OCI-M1 (cell line): ENCODE results near the gene UBE2L3.
A peak's percentile ranks its signal among the peaks of the same experiment; 100 is the strongest.
"Not testable (repeated sequence)": the region's sequence is repeated elsewhere in the genome, so short reads cannot be mapped to it uniquely, and the experiment has no call there.

Experiments
- DNase-seq: peaks from one replicate; lab custom pipeline; 2025; lab: John Stamatoyannopoulos, UW

The UBE2L3 gene

DNA sequence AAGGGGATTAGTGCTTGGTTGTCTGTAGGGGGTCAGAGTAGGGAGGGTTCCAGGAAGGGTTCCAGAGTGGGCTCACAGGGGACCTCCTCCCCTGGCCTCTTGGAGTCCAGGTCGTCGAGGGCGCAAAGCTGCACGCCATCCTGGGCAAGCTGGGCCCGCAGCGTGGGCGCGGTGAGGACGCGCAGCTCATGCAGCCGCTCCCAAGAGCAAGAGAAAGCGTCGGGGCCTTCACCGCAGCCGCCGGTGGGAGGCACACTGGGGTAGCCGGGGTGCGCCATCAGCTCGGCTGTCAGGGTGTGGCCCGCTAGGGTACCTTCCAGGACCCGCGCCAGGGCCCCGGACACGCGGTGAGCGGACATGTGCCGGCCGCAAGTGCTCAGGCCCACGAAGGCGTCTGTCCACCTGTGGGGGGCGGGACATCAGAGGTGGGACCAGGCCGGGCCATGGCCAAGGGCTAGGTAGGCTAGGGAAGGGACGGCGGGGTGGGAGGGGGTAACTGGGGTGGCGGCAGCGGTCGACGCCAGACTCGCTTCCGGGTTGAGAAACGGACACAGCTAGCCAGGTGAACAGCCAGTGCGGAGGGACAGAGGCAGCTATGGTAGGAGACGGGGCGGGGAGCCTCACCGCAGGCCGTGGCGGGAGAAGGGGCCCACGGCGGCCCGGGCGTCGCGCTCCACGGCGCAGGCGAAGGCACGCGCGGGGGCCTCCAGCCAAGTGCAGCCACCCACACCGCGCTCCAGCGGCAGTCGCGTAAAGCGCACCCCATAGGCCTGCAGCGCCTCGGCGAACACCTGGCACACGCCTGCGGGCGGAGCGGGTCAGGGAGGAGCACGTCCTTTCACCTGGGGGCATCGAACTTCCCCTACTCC lies 61.1 kb downstream of the UBE2L3 start:
- DNase-seq = no peak

DNA sequence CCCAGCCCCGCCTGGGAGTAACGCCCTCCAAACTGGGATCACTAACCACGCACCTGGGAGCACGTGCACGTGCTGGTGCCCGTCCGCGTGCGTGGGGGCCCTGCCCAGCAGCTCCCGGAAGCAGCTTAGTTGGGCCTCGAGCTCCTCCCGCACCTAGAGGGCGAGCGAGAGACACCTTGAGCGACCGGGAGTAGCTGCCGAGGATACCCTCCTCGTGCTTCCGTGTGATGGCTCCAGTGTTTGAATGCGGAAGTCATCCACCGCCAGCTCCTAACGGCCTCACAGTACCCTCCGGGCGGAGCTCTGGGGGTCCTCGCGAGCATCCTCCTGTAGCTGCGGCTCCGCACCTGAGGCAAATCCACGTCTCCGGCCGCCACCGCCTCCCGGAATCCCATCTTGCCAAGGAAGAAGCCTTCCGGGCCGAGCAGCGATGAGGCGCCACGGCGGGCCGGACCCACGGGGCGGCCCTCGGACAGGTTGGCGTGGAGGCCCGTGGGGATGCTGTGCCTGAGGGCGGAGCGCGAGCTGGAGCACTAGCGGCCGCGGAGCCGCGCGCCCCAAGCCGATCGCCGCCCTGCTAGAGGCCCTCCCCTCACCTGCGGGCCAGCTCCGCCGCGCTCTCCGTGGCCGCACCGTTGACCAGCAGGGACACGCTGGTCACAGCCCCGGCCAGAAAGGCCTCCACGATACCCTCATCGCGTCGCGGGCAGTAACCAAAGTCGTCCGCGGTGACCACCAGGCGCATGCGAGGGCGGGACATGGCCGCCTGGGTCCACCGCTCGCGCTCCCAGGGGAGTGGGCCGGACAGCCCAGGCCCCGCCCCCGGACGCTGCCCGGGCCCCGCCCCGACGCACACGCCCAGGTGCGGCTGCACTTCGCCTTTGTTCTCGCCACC lies 62.0 kb downstream of the UBE2L3 start, which contains the start of gene YDJC:
YDJC (minus strand) TSS at position 768 of the 895 bp plus-strand sequence; CDS start at position 760, 8 bp downstream.
- DNase-seq = peak; percentile 99

DNA sequence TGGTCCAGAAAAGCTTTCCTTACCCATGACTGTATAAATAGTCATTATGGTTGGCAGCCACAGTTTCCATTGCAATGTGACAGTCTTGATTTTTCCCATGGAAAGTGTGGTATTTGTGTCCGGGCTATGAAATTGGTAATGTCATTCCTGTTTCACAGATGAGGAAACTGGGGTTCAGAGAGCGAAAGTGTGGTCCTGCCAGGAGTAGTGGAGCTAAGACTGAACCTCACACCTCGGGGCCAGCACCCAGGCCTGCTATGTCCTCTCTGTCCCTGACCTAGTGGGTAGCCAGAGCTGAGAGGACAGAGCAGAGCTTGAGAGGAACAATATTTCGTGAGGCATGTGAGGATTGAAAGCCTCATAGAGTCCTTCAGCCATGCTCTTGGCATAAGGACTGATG lies 63.5 kb downstream of the UBE2L3 start:
- DNase-seq = no peak

DNA sequence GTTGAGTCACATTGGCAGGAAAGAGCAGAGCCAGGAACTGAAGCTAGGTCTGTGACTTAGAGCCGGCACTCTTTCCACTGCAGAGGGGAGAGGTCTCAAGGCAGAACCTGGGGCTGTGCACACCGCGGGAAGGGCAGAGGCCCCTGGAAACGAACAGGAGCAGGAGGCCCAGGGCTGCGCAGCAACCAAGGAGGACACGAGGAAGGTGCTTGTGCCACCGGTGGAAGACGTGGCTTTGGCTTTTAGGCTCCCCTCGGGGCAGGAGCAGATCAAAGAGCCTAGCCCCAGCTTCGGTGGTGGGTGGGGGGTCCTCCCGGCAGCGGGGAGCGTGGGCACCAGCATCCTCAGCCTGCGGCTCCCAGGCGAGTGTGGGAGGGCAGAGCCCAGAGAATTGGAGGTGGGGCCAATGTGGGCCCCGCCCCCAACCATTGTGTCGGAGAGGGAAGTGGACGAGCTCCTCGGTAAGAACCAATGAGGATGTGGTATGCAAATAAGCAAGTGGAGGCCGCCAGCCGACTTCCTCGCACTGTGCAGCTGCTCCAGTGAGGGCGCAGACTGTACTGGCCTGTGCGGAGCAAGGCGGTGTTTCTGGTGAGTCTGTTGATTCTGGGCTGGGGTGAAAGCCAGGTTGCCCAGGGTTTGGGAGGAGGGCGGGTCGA lies 64.9 kb downstream of the UBE2L3 start, which contains the start of gene CCDC116:
CCDC116 (plus strand) TSS at position 524 of the 659 bp plus-strand sequence. CDS start 422 bp downstream, outside the sequence.
- peak; percentile 99 for DNase-seq

DNA sequence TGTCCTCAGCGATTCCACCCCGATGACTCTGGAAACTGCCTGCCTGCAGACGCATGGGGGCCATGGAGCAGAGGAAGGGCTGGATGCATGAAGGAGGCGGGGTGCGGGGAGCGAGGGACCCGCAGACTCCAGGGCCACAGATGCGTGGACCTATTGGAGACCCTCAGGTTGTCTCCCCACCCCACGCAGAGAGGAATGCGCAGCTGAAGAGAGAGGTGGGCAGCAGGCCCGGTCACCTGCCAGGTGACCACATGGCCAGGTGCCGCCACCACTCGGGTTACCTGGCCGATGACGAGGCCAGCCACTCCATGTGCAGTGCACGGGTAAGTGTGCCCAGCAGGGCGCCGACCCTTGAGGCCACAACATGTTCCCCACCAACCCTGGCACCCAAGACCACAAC lies 65.4 kb downstream of the UBE2L3 start:
- no peak for DNase-seq

DNA sequence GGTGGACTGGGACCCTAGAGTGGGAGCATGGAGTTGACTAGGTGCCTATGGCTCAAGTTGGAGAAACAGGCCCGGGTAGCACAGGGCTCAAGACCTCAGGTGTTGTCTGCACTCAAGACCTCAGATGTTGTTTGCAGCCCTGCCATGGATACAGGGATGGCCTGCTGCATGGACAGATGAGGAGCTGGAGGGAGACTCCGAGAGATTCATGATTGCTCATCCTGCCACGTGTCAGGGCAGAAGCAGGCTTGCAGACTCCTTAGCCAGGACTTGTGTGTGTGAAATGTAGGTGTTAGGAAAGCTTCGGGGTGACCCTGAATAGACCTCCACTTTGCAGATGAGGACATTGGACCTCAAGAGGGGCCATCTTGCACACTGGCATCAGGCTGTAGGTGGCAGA lies 66.0 kb downstream of the UBE2L3 start:
- no peak for DNase-seq

DNA sequence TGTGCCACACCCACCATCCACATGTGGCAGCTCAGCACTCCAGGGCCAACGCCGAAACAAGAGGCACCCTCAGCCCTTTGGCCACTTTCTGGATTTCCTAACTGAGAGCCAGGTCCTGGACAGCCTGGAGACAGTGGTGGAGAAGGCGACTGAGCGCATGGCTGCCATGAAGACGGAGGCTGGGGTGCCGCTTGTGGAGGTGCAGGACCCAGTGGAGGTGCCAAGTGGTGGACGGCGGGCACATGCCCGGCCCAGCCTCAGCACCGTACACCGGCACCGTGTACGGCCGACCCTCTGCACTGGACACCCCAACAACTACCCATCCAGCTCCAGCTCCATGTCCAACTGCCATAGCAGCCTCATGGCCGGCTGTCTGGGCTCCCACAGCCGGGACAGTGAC lies 66.6 kb downstream of the UBE2L3 start:
- DNase-seq = no peak

DNA sequence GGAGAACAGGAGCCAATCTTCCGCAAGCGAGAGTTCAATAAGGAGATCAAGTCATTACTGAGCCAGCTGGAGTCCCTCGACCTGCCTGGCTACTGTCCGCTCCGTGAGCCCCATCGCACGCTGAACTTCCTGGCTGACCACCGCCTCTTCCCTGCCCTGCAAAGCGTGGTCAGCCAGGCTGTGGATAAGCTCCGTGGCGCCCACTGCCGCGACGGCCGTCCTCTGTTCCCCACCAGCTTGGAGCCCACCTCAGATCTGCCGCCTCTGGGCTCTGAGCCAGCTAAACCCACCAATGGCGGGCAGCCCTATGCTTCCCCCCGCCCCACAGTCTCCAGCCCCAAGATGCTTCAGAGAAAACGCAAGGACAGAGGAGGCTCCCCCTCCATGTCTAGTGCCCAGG lies 67.3 kb downstream of the UBE2L3 start:
- DNase-seq = no peak

DNA sequence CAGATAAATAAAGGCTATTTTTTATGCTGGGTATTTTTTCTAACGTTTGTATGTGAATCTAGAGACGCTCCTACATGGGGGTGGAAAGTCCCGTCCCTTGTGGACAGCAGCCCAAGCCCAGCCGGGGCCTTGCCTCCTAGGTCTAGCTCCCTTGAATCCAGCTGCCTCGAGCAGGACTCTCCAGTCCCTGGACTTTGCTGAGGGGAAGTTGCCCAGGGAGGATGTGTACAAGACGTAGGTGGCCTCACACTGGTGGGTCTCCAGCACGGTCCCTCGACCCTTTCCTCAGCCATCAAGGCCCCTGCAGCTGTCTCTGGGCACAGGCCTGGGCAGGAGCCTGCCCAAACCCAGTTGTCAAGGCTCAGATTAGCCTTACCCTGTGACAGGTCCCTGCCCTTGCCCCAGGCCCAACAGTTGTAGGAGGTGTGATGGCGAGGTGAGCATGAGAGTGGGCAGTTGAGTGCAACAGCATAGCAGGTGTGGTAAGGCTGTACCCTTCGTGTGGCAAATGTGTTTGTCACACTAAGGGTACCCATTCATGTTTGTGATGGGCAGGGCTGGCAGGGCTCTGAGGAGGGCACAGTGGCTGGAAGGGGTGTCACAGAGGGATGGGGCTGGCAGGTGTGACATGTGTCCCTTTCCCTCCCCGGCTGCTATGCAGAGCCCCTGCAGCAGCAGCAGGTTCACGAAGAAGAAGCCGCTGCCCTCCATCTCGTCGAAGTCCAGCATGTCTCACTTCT lies 68.4 kb downstream of the UBE2L3 start:
- no peak for DNase-seq

DNA sequence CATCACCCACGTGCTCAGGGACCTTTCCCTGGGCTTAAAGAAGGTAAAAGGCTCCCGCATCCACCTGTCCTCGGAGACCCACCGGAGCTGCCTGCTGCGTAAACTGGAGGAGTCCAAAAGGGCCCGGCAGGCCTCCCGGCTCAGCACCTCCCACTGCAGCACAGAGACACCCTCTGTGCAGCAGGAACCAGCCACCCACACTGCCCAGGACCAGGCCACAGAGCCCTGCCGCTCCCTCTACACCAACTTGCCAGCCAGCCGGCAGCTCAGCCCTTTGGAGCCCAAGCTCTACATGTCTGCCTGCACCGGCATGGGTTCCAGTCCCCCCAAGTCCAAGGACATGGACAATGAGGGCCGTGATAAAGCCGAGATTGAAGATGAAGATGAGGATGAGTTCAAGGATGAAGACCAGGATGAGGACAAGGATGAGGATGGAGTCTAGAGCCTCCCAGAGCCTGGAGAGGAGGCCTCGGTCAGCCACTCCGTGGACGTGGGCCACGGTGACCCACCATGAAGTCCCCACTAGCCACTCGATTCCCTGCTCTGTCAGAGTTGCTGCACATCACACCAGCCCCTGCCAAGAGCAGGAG lies 69.2 kb downstream of the UBE2L3 start:
- no peak for DNase-seq

DNA sequence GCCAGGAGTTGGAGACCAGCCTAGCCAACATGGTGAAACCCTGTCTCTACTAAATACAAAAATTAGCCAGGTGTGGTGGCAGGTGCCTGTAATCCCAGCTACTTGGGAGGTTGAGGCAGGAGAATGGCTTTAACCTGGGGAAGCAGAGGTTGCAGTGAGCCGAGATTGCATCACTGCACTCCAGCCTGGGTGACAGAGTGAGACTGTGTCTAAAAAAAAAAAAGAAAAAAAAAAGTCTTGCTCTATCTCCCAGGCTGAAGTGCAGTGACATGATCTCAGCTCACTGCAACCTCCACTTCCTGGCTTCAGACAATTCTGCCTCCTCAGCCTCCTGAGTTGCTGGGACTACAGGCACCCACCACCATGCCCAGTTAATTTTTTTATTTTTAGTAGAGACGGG lies 69.9 kb downstream of the UBE2L3 start:
- DNase-seq = peak; percentile 29

DNA sequence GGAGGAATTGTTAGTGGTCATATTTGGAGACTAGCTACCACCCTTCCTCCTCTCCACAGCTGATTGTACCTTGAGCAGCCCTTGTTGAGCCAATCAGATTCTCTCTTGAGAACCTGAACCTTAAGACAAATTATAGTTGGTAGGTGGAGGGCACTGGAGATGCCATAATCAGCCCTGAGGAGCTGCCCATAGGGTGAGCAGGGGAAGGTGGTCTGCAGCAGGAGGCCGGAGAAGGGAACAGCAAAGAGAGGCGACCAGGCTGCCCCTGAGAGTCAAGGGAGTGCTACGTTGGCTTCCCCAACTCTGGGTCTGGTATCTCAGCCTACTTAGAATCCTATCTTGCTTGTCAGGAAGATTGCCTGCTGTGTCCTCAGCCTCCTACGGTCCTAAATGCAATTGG lies 71.8 kb downstream of the UBE2L3 start:
- no peak for DNase-seq

DNA sequence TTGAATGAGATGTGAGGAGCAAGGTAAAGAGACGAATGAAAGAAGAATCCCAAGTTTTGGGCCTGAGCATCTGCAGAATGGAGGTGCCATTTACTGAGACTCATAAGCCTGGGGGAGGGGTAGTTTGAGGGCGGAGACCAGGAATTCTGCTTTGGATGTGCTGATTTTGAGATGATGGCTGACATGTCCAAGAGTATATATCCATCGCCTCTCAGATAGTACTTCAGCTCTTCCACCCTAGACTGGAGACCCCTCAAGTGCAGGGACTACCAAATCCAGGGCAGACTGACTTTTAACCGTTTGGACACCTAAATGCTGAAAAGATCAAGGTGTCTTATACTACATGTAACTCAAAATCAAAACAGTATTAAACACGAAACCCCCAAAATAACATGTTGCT lies 73.3 kb downstream of the UBE2L3 start:
- no peak for DNase-seq

DNA sequence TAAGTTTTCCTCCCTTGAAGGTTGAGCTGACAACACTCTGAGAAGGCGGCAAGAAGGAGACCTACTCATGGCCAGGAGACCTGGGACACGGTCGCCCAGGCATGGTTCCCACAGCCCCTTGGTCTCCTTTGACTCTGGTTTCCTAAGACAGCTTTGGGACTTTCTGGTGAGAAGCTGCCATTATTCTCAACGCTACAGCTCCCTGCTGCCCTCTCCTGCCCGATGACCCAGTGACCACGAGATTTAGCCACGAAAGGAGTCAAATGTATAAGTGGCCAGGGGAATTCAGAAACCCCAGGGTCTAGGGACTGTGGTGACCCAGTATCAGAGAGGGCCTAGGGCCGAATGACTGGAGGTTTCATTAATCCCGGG lies 73.9 kb downstream of the UBE2L3 start:
- peak; percentile 94 for DNase-seq

DNA sequence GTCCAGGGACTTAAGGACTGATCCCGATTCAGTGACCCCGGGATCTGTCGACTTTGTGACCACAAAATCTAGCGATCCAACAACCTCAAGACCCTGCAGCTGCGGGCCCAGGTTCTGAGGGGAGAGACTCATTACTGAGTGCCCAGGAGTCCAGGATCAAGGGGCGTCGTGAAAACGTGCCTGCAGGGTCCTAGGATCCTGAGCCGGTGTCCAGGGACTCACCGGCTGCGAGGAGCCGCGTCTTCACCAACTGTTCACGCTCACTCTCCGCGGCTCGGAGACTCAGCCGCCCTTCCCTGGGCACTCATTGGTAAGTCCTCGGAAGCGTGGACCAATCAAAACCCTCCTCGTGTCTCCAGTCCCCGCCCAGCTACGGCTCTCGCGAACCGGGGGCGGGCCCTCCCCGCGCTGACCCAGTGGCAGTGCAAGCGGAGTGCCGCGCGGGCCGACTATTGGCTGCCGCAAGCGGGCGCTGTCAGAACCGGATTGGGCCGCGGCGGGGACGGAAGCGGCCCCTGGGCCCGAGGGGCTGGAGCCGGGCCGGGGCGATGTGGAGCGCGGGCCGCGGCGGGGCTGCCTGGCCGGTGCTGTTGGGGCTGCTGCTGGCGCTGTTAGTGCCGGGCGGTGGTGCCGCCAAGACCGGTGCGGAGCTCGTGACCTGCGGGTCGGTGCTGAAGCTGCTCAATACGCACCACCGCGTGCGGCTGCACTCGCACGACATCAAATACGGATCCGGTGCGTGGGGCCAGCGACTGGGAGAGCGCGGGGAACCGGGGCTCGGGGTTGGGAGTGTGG lies 74.5 kb downstream of the UBE2L3 start, which contains the start of gene SDF2L1:
SDF2L1 (plus strand) TSS at position 514 of the 795 bp plus-strand sequence; CDS start at position 549, 35 bp downstream.
- peak; percentile 100 for DNase-seq

DNA sequence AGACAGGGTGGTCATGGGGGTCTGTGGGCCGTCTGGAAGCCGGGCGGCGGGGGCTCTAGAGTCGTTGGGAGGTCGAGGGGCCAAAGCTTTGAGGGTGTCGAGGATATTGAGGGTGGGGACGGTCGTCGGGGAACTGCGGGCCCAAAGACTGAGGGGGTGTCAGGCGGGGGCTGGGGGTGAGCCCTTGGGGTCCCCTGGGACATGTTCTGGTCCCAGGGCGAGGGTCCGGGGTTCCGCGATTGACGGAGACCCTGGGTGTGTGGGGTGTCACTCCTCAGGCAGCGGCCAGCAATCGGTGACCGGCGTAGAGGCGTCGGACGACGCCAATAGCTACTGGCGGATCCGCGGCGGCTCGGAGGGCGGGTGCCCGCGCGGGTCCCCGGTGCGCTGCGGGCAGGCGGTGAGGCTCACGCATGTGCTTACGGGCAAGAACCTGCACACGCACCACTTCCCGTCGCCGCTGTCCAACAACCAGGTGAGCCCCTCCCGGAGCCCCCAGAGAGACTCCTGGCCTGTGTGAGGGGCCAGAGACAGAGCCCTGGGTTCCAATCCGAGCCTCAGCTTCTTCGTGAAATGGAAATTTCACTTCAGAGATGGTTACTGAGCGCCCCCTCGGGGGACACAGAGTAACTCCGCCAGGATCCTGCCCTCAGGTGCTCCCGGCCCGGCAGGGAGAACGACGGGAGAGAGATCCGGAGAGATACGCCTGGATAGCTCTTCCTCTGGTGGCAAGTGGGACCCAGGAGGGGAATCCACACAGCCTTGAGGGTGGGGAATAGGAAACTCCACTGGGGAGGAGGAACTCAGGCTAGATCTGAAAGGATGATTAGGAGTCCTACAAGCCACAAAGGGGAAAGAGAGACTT lies 75.3 kb downstream of the UBE2L3 start:
- DNase-seq = peak; percentile 91

DNA sequence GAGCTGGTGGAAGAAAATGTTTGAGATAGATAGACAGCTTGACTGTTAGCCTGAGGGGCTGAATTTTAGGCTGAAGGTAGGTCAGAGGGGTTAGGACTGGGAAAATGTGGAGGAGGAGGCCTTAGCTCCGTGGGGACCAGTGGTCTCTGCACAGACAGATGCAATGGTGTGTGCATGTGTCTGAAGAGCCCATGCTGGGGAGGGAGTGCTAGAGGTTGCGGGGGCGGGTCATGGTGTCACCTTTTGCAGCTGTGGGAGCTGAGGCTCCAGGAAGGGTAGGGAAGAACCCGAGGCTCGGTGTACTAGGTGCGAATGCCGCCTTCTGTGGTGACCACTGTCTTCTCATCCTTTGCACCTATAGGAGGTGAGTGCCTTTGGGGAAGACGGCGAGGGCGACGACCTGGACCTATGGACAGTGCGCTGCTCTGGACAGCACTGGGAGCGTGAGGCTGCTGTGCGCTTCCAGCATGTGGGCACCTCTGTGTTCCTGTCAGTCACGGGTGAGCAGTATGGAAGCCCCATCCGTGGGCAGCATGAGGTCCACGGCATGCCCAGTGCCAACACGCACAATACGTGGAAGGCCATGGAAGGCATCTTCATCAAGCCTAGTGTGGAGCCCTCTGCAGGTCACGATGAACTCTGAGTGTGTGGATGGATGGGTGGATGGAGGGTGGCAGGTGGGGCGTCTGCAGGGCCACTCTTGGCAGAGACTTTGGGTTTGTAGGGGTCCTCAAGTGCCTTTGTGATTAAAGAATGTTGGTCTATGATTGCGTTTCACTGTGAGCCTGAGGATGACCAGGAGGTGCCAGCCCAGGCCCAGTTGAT lies 76.2 kb downstream of the UBE2L3 start:
- no peak for DNase-seq

DNA sequence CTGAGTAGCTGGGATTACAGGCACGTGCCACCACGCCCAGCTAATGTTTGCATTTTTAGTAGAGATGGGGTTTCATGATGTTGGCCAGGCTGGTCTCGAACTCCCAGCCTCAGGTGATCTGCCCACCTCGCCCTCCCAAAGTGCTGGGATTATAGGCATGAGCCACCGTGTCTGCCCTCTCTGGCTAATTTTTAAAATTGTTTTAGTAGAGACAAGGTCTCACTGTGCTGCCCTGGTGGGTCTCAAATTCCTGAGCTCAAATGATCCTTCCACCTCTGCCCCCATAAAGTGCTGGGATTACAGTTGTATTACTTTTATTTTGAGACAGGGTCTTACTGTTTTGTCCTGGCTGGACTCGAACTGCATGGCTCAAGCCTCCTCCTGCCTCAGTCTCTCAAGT lies 78.0 kb downstream of the UBE2L3 start:
- DNase-seq = not testable (repeated sequence)
